Stimulated activated CD4-positive, alpha-beta T cell treated with anti-CD3 and anti-CD28 coated beads, Interleukin-12 subunit alpha, Interleukin-12 subunit beta, amount 100 ng/mL, for 24 hours (primary cell): ENCODE results near the gene RBM4B.
"Not testable (repeated sequence)": the region's sequence is repeated elsewhere in the genome, so short reads cannot be mapped to it uniquely, and the experiment has no call there.

Experiments
- DNase-seq, 2 experiments: peaks; one replicate each; pipeline ENCODE4 v3.0.0-alpha.2; 2020; ENCODE audit warnings: low read depth in 2 of 2

Gene RBM4B, protein sequence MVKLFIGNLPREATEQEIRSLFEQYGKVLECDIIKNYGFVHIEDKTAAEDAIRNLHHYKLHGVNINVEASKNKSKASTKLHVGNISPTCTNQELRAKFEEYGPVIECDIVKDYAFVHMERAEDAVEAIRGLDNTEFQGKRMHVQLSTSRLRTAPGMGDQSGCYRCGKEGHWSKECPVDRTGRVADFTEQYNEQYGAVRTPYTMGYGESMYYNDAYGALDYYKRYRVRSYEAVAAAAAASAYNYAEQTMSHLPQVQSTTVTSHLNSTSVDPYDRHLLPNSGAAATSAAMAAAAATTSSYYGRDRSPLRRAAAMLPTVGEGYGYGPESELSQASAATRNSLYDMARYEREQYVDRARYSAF

DNA sequence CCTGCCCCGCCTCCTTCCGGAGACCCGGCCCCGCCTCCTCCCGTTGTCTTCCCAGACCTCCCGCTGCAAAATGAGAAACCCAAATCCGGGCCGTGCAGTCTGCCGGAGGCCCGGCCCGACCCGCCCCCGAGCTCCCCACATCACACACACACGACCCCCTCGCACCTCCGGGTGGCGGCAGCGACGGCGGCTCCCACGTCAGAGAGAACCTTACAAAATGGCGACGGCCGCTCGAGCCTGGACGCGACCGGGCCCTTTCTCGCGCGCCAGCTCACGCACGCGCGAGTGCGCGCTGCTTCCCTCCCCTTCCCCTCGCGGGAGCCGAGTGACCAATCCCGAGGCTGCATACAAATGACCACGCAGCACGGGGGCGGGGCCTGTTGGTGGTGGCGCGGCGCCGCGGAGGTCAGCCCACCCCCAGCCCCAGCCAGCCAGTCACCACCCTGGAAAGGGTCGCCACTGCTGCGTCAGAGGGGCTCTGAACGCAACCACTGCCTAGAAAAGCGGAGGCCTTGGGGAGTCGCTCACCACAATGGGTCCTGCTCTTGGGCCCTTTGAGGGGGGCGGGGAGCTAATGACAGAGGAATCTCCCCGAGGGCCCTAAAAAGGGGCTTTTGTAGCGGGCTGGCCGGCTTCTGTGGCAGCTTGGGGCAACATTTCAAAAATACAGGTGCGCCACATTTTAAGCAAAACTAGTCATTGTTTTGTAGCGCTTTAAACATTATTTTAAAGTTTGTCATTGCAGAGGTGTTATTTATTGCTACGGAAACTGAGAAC is at the start of gene RBM4B:
TSS of gene RBM4B (minus strand) at position 289 of the 777 bp plus-strand sequence. CDS start 808 bp downstream, outside the sequence.
- DNase-seq, result peak; percentile 88 to 97

DNA sequence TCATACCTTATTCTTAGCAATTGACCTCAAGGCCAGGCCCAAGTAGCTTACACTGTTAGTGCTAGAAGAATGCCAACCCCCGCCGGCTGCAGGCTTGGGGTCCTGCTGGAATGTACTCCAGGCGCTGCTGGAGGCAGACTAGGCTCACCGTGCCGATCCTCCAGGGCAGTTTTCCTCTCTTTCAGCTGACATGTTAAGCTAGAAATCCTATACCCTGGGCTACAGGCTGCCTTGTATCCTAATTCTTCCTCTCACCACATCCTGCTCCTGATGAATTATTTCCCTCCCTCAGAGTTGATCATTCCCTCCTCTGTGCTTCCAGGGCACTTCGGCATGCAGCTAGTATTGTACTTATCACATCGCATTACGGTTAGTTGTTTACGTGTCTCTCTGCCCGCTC is 48.0 kb upstream of the RBM4B start:
- DNase-seq, result no peak

DNA sequence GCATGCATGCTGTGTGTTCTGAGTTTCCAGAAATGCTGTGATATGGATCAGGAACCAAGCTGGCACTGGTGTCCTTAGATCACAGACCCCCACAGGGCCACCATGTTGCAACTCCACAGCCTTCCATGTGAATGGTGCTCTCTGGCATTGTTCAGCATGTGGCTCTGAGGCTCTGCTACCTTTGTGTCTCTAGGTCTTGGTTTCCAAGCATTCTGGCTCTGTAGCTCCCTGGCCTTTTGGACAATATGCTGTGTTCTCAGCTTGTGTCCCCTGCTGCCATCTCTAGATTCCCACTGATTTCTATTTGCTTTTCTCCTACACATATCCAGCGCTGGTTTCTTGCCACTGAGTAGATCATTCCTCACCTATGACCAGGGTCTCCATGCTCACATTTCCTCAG is 47.4 kb upstream of the RBM4B start:
- no peak for DNase-seq

DNA sequence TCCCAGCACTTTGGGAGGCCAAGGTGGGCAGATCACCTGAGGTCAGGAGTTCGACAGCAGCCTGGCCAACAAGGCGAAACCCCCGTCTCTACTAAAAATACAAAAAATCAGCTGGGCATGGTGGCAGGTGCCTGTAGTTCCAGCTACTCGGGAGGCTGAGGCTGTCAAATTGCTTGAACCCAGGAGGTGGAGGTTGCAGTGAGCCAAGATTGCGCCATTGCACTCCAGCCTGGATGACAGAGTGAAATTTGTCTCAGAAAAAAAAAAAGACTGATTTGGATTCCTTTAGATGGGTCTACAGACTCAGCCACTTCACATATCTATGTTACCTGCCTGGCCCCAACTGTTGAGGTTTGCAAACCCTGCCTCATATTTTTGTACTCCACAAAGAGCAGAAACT is 46.5 kb upstream of the RBM4B start:
- not testable (repeated sequence) for DNase-seq

DNA sequence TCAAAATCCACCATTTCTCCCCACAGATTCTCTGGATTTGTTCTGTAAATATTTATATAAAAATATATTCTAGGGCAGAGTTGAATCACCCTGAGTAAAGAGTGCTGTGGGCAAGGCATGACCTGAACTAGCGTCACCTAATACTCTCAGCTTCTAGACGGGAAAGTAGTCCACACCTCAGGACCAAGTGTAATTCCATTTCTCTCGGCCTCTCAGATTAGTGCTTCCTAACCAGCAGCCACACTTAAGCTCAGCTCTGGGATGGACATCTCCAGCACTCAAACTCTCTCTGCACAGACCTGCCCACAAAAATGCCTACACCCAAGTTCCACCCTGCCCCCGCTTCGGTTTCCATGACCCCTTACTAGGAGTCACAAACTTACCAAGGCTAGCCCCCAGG is 46.0 kb upstream of the RBM4B start:
- DNase-seq, result no peak

DNA sequence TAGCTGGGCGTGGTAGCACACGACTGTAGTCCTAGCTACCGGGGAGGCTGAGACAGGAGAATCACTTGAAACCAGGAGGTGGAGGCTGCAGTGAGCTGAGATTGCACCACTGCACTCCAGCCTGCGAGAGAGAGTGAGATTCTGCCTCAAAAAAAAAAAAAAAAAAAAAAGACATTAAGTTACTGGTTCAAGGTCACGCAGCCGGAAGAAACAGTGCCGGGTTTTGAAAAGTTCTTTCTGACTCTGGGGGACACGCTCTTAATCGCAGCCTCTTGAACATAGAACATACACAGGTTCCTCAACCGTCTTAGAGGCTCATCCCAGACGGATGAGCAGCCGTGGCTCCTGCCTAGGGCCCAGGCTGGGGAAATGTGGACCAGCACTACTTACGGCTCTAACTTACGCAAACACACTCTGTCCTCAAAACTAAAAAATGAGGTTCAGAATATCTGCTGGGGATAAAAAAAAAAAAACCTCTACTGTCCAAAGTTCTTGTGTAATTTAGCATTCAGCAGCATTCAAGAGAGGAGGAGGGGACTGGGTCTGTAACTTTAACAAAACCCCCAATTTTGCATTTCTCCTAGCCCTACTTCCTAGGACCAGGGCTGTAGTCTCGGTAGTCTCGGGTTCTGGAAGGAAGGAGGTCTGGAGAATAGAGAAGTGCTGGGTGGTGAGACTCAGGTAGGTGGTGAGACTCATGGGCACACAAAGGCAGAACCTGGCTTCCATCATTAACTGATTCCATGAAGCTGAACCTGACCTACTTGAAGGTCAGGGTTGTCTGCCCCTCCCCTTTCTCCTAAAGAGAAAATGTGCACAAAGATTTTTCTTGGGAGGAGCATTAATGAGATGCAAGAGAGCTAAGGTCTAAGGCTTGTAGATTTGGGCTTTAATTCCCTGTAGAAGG is 45.3 kb upstream of the RBM4B start:
- no peak for DNase-seq

DNA sequence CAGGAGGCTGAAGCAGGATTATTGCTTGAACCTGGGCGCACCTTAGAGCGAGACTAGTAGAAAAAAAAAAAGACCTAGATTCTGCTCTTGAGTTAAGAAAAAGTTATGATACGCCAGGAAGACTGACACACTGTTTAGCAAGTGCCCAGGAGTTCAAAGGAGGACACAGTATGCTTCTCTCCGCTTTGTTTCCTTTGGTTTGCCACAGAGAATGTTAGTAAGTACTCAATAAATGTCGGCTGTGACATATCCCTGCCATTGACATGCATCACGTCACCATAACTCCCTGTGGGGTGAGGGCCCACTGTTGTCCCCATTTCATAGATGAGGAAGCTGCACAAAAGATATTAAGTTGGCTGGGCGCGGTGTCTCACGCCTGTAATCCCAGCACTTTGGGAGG is 44.3 kb upstream of the RBM4B start:
- DNase-seq, result no peak

DNA sequence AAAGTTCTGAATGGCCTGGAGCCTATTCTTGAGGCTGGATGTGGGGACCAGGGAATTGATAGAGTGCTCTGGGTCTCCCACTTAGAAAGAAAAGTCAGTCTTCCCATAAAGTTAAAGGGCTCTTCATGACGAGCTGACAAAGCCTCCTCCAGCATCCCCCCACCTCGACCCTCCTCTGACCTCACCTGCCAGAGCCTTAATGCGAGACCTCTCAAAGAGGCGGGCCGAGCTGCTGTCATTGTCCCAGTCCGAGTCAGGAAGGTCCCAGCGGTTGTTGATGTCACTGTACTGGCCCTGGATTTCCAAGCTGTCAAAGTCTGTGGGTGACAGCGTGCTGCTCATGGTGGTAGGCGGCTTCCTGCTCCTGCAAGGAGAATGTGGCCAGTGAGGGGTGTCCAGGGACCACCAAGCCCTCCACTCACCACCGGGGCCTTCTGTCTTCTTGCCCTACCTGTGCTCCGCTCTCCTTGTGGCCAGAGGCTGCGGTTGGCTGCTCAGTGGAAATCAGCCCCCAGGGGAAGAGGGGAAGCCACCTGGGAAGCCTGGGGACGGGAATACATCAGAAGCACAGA is 43.3 kb upstream of the RBM4B start:
- no peak for DNase-seq

DNA sequence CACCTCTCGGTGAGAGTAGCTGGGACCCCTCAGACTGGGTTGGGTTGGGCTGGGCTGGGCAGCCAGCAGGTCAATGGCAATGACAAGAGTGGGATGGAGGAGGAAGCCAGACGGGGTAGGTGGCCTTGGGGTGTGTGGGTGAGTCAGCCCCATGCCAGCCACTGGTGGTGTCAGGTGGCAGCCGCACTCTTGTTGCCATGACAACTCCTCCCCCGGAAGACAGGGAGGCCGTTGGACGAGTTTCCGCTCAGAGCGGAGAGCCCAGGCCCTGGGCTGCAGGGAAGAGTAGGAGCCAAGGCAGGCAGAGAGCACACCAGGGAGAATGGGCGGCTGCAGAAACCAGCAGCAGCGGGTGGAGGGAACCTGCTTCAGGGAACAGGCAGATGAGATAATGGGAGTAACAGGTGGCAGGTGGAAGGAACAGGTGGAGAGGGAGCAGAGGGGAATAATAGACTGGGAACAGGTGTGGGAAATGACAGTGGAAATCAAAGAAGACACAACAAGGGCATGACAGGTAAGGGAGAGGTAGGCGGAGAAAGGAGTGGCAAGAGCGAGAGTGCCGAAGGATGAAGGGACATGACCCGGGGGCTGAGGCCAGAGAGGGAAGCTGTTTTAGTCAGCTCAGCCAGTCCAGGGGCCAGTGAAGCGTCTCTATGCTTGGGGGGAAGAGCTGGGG is 42.7 kb upstream of the RBM4B start:
- peak in 1 of 2 experiments; percentile 41 for DNase-seq

DNA sequence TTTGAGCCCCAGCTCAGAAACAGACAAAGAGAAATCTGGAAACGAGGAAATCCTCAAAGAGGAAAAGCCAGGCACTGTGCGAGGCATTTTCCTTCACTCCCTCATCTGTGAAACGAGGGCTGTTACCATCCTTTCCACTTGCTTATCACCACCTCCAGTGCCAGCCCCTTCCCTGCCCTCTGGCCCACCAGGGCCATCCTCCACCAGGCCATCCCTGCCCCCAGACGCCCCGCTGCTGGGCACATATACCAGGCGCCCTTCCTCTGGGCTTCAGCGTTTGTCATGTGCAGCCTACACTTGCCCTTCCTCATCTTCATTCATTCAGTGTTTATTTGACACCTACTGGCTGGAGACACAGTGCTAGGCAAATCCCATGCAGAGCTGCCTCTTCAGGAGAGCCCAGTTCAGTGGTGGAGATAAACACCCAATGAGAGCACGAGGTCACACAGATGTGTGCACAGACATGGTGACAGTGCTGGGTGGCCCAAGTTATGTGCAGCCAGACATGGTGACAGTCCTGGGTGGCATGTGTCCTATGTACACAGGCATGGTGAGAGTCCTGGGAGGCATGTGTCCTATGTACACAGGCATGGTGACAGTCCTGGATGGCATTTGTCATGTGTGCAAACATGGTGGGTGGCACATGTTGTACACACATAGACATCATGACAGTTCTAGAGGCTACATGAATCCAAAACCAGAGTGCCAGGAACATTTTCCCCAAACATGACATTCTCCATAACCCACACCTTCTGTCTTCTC is 41.6 kb upstream of the RBM4B start:
- no peak for DNase-seq

DNA sequence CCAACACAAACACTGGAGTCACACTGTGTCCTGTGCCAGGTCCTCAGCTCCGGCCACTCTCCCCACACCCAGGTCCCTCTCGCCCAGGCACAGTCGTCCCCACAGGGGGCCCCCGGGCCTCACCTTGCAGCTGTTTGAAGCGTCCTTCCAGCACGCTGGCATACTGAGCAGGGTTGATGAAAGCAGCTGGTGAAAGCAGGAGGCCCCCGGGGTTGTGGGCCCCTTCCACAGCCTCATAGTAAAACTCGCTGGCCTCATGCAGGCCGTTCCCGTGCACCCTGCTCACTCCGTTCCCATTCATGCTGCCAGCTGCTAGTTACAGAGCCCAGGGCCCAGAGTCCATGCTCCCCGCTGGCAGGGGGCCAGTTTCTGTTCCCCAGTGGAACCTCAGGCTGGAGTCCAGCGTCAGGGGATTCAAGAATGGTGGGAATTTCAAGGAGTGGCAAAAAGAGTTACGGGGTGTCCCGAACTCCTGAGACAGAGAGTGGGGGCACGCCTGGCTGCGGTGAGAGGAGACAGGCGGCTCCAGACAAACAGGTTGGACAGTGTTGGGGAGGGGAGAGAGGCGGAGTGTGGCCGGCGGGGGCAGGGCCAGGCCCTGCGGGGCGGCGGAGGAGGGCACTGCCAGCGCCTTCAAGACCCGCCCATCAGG is 40.8 kb upstream of the RBM4B start:
- no peak for DNase-seq

DNA sequence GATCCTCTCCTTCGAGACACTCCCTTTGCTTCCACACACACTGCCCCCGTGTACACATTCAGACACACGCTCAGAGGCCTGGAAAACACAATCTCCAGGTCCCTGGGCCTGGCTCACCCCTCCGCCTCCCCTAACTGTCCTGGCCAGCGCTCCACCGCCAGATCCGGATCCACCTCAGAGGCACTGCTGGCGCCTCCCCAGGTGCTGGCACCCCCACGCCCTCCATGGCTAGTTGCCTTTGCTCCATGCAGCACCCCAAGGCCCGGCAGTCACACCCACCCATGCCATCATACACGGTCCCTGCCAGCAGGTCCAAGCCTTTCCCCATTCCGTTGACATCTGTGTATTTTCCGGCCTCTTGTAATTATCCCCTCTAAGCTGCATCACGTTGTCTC is 40.2 kb upstream of the RBM4B start:
- DNase-seq, result no peak

DNA sequence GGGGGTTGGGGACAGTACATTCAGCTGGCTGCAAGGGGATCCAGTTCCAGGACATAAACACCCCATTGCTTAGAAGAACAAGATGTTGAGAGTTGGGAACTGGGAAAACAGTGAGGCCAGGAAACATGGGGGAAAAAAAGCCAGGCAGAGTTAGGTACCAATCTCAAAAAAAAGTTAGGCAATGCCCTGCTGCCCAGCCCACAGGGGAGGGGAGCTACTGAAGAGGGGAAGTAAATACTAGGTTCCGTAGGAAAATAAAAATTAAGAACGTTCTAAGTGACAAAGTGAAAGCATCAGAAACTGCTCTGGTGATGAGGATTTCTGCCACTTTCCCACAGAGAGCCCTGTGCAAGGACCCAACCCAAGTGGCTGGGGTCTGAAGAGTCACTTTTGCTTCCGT is 39.3 kb upstream of the RBM4B start:
- no peak for DNase-seq

DNA sequence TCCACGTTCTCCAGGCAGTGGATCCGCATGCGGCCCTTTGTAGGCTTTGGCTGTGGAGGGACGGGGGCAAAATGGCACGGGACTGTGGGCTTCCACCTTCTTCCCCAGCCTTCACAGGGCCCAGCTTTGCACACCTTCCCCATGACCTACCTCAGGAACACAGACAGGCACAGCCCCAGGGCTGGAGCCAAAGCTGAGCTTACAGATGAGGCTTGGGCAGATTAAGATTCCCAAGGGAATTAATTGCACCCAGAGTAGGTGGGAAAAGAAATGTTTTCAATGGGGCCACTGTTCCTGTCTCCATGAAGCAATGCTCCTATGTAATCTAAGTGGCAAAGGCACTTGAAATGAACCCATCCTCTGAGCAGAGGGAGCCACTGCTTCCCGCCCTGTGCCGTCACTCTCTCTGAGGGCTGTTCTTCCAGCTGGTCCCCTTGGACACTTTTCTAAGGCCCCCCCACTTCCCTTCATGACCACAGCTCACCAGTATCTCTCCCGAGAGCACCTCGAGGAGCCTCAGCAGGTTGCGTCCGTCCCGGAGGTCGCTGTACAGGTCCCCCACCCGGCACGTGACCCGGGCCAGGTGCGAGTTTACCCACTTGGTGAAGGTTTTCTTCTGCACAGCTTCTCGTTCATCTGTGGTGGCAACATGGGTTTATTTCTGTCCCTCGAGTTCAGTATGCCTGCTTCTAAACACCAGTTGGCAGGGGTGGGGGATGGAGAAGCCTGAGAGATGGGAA is 37.8 kb upstream of the RBM4B start:
- no peak for DNase-seq

DNA sequence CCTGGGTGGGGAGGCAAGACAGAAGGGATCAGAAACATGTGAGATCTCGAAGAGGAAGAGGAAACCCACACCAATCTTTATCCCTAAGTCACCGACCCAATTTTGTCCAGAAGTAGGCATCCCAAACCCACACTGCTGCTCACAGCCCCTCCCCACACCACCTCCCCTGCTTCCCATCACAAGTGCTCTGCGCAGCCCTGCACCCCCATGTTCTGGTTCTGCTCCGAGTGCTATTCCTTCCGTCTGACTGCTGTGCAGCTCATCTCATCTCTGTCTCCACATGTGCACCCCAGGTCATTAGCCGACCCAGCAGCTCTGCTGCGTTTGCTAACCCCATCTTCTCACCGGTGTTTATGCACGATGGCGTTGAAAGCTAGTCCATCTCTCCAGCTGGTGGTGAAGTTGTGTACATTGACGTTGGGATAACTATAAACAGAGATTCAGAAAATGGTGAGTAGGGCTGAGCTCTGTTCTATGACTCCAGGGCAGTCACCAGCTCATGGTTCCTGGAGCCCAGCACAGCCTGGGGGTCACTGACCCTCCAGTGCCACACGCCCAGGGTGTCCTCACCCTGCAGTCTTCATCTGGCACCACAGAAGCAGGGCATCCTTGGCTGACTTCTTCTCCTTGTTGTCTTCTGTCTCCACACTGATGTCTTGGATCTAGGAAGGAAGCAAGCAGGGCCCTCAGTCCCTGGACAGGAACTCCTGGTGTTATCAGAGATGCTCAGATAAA is 36.2 kb upstream of the RBM4B start:
- DNase-seq, result no peak

DNA sequence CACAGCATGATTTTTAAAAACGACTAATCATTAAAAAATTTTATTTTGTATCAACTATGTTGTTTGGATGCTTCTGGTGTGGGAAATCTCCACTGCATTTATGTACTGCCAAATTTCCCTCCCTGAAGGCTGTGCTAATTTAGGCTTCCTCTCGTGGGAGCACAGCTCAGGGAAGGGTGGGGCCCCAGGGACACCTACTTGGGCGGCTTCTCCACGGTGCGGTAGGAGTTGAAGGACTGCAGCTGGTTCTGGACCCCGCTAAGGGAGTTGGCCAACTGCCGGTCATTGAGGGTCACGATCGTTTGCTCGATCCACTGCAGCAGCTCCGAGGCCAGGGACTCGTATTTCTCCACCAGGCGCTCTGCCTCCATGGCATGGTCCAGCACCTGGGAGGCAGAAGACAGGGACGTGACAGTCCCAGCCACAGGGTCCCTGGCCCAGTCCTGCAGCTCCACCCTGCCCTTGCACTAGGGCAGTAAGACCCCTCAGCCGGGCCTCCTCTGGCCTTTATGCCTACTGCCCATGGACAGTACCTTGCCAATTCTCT is 32.8 kb upstream of the RBM4B start:
- no peak for DNase-seq

DNA sequence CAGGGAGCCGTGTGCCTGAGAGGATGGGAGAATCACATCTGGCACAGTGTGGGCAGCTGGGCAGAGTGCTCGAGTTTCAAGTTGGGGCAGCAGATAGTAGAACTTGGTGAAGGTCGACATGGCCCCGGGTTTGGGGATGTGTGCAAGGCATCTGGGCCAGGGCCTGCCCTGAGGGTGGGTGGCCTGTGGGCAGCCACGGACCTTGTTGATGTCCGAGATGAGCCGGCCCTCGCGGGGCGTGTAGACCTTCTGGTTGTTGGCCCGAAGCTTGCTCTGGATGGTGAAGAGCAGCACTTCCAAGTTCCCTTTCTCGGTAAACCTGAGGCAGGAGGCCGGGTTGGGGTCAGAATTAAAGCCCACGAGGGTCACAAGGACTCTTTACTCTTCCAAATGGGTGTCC is 31.0 kb upstream of the RBM4B start:
- no peak for DNase-seq

DNA sequence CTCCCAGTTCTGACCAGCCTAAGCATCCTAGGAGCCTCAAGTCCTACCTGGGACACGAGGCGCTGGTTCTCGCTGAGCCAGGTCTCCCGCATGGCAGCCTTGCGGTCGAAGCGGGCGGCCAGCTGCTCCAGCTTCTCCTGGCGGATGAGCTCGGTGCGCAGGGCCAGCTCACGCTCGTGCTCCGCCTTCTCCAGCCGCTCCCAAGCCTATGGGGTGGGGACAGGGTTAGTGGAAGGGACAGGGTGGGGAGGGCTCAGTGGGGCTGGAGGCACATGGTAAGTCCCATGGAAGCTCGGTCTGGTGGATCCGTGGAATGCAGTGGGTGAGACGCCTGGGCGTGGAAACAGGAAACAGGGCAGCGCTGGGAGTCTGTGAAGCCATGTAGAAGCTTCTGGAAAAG is 30.4 kb upstream of the RBM4B start:
- DNase-seq, result no peak
